T-helper 1 cell (primary cell): ENCODE measurements around the gene B3GAT1.

ENCODE experiments used
- DNase-seq, 5 donors: peaks; one replicate each; pipeline ENCODE4 v3.0.0-alpha.2; 2012 to 2020

B3GAT1 gene

DNA sequence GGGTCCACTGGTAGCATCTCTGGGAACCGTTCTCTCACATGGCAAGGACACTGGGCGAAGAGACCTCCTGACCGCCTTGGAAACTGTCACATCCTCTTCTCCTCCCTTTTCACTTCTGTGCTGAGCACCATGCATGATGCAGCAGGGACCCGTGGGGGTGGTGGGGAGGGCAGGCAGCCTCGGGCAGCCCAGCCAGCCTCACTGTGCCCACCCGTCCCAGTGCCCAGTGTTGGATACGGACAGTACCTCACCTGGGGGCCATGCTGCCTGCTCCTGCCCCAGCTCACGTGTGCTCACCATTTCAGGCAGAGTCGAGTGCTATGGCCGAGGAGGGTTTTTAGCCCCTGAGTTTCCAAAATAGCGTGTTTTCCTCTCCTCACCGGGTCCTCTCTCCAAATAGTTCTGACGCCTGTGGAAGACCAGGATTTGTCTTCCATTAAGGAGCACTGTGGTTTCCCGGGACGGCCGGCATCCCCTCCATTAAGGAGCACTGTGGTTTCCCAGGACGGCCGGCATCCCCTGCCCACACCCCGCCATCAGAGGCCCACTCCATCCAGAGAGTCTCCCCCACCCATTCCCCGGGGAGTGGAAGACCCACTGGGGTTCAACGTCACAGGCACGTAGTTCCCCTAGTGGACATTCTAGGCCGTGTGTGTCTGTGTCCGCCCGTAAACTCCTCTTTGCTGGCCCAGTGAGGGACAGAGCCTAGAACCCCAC, 22.4 kb downstream of the B3GAT1 start:
- no peak for DNase-seq

DNA sequence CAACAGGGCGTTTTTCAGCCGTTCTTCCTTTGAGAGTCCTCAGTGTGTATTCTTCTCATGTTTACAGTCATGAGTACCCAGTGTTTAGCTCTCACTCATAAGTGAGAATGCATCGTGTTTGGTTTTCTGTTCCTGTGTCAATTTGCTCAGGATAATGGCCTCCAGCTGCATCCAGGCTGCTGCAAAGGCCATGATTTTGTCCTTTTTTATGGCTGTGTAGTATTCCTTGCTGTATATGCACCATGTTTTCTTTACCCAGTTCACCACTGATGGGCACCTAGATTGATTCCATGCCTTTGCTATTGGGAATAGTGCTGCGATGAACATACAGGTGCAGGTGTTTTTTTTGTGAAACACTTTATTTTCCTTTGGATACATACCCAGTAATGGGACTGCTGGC, 23.5 kb downstream of the B3GAT1 start:
- no peak for DNase-seq

GRCh38 chr11:134387501-134387900, 24.5 kb downstream of the B3GAT1 start:
- DNase-seq = no peak

- DNase-seq = no peak
Measured at GRCh38 chr11:134386945-134387344, 25.1 kb downstream of the B3GAT1 start.

- DNase-seq = no peak
Measured at GRCh38 chr11:134385774-134386565, 26.1 kb downstream of the B3GAT1 start.

DNA sequence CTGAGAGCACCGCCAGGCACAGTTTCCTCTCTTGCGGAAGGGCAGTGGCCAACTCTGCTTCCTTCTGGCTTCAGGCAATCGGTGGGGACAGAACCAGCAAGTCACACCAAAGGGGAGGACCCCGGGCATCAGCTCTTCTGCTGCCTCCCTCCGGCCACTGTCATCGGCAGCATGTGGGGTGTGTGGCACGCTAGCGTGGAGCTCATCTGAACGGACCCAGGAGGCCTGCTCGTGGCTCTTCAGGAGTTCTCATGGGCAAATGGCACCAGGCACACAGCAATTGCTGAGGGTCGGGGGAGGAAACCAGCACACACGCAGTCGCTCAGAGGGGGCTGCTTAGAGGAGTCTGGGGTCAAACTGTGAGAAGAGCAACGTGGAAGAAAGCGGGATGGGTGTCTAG, 26.9 kb downstream of the B3GAT1 start:
- no peak for DNase-seq

GRCh38 chr11:134384406-134384805, 27.6 kb downstream of the B3GAT1 start:
- DNase-seq = no peak

DNA sequence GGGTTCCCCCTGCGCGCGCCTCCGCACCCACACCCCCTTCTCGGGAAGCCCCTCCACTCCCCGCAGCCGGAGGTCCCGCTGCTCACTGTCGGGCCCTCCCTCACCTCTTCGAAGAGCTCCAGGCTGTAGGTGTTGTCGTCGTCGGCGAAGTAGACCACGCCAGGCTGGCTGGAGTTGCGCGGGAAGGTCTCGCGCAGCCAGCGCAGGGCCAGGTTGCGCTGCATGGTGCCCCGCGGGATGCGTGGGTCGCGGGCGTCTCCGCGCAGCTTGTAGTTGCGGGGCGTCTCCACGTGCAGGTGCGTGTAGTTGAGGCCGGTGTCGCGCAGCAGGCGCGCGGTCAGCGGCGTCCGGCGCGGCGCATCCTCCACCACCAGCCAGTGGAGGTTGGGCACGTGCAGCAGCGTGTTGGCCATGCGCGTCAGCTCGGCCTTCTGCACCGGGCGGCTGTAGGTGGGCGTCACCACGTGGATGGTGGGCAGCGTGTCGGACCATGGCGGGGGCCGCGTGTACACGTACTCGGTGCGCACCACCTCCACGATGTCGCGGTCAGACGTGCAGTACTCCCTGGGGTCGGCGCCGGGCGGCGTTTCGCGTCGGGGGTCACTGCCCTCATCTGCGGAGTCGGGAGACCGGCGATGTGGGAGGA, 28.3 kb downstream of the B3GAT1 start:
- no peak for DNase-seq

DNA sequence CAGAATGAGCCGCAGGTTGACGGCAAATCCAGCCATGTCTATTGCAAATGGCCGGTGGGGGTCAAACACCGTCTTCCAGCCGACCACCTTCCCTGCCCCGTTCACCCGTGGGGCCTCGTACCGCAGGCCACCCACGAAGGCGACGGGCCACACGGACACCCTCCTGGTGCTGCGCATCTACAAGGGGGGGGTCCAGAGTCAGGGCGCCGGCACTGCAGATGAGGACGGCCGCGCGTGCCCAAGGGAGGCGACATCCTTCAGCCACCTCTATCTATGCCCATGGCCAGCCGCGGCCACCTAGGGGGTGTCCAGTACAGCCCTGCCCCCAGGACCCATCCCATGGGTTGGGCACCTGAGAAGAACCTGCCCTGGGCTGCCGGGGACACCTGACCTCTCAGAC, 29.2 kb downstream of the B3GAT1 start:
- DNase-seq = no peak

GRCh38 chr11:134382257-134382656, 29.8 kb downstream of the B3GAT1 start:
- DNase-seq = no peak

DNA sequence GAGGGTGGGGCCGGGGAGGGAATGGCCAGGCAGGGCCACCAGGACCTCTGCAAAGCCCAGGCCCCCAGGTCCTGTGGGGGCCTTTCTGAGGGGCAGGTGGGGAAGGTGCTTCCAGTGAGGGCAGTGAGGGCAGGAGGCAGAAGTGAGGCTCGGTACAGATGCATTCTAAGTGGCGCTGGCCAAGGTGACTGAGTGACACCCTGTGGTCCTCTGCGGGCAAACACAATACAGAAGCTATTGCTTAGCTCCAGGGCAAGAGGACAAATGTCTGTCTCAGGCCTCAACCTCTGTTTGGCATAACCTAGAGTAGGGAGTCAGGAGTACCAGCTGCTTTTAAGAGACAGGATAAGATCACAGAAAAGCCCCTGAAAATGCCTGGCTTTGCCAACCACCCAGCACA, 31.3 kb downstream of the B3GAT1 start:
- no peak for DNase-seq

- DNase-seq = no peak
Measured at GRCh38 chr11:134380229-134380628, 31.8 kb downstream of the B3GAT1 start.

DNA sequence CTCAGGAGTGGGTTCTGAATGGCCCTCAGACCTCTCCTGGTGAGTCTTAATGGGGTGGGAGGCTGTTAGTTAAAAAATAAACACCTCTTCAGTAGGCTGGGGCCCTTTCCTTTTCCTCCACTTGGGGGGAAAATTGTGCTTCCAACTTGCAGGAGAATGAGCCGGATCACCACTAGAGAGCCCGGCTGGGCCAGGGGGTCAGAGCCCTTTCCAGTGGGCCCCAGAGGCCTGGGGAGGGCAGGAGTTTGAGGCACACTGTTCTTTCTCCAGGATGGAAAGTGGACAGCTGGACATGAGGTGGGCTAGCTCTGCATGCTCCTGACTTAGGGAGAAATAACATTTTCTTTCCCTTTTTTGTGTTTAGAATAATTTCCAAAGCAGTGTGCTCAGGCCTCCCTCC, 32.8 kb downstream of the B3GAT1 start:
- no peak for DNase-seq

DNA sequence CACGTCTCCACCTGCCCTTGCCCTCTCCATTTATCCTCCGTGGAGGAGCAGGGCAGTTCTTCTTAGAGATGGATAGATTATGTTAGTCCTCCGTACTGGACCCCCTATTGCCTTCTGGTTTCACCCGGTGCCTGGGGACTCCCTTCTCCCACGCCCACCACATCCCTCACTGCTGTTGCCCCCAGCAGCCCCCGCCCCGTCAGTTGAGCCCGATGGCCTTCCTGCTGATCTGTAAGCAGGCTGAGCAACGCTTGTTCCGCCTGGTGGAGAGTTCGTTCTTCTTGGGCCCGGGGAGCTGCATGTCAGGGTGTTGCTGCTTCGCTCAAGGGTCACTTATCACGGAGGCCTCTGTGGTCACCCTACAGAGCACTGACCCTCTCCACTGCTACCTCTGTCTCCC, 34.2 kb downstream of the B3GAT1 start:
- DNase-seq = no peak

GRCh38 chr11:134376150-134376921, 35.7 kb downstream of the B3GAT1 start:
- no peak for DNase-seq

DNA sequence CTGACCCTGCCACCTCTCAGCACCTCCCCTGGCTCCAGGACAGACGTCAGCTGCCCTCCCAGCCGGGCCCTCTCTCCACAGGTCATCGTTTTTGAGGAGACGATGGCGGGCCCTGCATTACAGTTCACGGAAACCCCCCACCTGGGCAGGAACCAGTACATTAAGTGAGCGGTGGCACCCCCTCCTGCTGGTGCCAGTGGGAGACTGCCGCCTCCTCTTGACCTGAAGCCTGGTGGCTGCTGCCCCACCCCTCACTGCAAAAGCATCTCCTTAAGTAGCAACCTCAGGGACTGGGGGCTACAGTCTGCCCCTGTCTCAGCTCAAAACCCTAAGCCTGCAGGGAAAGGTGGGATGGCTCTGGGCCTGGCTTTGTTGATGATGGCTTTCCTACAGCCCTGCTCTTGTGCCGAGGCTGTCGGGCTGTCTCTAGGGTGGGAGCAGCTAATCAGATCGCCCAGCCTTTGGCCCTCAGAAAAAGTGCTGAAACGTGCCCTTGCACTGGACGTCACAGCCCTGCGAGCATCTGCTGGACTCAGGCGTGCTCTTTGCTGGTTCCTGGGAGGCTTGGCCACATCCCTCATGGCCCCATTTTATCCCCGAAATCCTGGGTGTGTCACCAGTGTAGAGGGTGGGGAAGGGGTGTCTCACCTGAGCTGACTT, 37.0 kb downstream of the B3GAT1 start:
- DNase-seq = no peak

- DNase-seq = no peak
Measured at GRCh38 chr11:134374171-134374570, 37.9 kb downstream of the B3GAT1 start.

DNA sequence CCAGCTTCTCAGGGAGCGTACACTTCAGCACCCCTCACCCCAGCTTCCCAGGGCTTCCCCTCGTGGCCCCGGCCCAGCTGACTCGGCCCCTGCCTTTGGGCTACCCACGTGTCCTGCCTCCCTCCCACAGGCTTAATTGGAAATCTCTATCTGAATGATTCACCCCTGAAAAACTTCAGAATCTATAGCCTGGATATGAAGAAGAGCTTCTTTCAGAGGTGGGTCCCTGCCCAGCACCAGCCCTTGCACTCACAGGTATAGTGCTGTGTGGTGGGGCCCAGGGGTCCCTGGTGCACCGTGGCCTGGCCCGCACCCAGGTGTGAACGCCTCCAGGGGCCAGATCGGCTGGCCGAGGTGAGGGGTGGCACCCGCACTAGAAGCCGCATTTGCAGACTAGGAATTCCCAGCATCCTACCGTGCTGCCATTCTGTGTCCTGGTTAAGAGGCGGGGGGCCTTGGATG, 38.4 kb downstream of the B3GAT1 start:
- DNase-seq = no peak

- DNase-seq = no peak
Measured at GRCh38 chr11:134372961-134373360, 39.1 kb downstream of the B3GAT1 start.

DNA sequence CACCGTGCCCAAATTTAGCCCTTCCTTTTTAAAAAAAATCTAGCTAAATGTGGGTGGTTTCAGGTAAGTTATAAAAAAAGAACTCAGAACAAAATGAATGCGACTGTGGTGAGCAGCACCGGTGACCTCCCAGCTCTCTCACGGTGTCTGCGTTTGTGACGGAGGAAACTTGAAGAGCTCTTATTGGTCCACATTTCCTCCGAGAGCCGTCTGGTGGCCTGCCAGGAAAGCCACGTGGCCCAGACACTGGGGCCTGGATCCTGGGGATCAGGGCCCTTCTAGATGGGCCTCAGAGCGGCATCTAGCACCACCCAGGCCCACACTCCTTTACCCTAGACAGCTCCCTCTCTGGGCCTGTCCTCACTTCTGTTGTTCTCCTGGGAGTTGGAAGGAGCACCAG, 39.5 kb downstream of the B3GAT1 start:
- DNase-seq = no peak

DNA sequence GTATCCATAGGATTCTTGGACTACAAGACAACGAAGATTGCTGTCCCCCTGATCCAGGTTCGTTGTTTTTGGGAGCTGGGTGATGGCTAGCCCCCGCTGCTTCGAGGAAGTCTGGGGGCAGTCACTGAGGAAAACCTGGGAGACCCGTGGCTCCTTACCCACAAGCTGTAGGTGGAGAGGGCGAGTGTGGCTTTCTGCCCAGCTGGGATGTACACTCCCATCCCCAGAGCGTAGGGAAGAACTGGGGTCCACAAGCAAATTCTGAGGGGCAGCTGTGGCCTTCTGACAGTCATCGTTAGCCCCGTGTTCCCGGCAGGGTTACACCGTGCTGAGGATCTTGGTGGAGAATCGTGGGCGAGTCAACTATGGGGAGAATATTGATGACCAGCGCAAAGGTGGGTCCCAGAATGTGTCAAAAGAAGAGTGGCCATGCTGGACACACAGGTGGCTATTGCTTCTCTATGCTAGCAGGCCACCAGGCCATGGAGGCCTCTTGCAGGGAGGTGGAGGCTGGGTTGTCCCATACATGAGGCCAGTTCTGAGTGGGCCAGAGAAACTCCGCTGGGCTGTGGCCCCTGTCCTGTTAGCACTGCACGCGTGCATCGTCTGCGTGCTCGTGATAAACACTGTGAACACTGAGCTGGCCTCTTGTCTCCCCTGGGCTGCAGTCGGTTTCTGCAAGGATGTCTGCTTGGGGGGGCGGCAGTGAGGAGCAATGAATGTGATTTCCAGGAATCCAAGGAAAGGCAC, 40.4 kb downstream of the B3GAT1 start:
- no peak for DNase-seq
